ENCODE data around the gene BEGAIN. TPM values are rescaled to one million over a fixed set of nuclear protein-coding genes. Genes with fewer than 3 reads are reported as not detected.

The BEGAIN gene
- polyA plus RNA-seq, 4 donors = 1.3 to 13.5 (median 5.1) TPM

DNA sequence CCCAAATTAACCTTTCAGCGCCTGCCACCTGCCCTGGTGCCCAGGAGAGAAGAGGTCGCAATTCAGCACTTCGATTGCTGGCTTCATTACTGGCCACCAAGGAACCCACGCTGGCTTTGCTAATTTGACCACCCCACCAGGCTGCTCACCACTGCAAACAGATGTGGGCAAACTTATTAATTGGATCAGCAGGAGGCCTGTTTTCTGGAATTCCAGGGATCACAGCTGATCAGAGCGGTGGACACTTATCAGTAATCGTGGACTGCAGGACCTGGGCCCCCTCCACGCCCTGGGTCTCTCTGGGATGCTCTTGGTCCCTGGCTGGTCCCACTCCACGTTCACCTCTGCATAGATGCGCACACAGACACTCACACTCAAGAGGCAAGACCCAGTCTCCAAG is 27.8 kb downstream of the BEGAIN start:
- WGBS, 3 donors = 74 to 84% (median 82%) methylated on average over 9 of the region's 9 CpGs
- H3K9me3 ChIP-seq (ENCODE audit: control insufficient read depth in 2 of 2, insufficient read depth in 1 of 2, low read depth in 1 of 2, low read length in 1 of 2) = no peaks in the 10 kb centered on the region
- no peak for DNase-seq
- H3K4me1 ChIP-seq (ENCODE audit: control insufficient read depth in 3 of 3, insufficient read depth in 2 of 3, low read depth in 1 of 3, low read length in 2 of 3) = peaks cover 0 to 3% (median 0%) of the 10 kb centered on the region in 3 donors
- FAIRE-seq = no peak
- H3K4me3 ChIP-seq (ENCODE audit: low read depth in 1 of 3, low read length in 3 of 3) = no peak overlapping the region
- no peak overlapping the region for H3K27ac ChIP-seq (ENCODE audit: low read depth in 1 of 3, low read length in 2 of 3)
- H3K27me3 ChIP-seq (ENCODE audit: control insufficient read depth in 3 of 3, insufficient read depth in 3 of 3, low read length in 3 of 3) = peaks cover 0 to 20% (median 0%) of the 10 kb centered on the region in 3 donors
- H3K36me3 ChIP-seq (ENCODE audit: control insufficient read depth in 3 of 3, insufficient read depth in 2 of 3, low read depth in 1 of 3, low read length in 3 of 3) = no peaks in the 10 kb centered on the region

DNA sequence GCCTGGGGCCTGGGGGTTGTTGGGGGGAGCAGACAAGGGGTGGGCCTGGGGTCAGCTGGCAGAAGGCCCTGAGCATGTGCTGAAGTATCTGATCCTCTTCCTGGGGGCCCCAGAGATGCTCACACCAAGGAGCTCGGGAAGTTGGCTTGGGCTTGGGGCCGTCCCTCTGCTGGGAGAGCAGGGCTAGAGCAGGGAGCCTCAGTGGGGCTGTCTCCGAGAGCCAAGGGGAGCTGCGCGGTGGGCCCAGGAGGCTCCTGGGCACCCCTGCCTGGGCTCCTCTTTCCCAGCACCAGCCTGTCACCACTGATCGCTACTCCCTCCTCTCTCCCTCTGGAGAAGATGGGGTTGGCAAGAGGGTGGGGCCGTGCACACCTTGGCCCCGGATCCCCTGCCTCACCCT is 28.3 kb downstream of the BEGAIN start:
- FAIRE-seq = no peak
- Histone ChIP-seq H3K27me3 (ENCODE audit: control insufficient read depth in 3 of 3, insufficient read depth in 3 of 3, low read length in 3 of 3) (peaks cover 0 to 17% (median 0%) of the 10 kb centered on the region in 3 donors), H3K4me1 (ENCODE audit: control insufficient read depth in 3 of 3, insufficient read depth in 2 of 3, low read depth in 1 of 3, low read length in 2 of 3) (peaks cover 0 to 7% (median 0%) of the 10 kb centered on the region in 3 donors), H3K27ac (ENCODE audit: low read depth in 1 of 3, low read length in 2 of 3) (no peak overlapping the region), H3K9me3 (ENCODE audit: control insufficient read depth in 2 of 2, insufficient read depth in 1 of 2, low read depth in 1 of 2, low read length in 1 of 2) (no peaks in the 10 kb centered on the region), H3K36me3 (ENCODE audit: control insufficient read depth in 3 of 3, insufficient read depth in 2 of 3, low read depth in 1 of 3, low read length in 3 of 3) (no peaks in the 10 kb centered on the region), H3K4me3 (ENCODE audit: low read depth in 1 of 3, low read length in 3 of 3) (no peak overlapping the region)
- WGBS, 3 donors = 80 to 81% (median 80%) methylated on average over 6 to 8 of the region's 8 CpGs
- DNase-seq = no peak

DNA sequence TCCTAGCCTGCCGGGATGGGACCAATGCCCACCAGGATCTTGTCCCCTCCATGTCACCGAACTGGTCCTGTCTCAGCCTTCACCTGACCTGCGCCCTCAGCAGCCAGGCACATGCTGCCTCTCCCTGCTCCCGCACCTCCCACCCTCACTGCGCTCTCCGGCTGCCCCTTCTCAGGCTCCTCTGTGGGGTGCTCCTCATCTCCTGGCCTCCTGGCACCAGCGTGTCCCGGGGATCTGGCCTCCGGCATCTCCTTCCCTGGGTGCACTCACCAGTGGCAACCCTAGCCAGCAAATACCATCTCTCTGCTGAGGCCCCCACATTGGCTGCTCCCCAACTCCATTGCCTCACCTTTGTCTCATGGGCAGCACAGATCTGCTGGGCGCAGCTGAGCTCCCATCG is 29.0 kb downstream of the BEGAIN start:
- peaks cover 0 to 13% (median 0%) of the 10 kb centered on the region in 3 donors for H3K27me3 ChIP-seq (ENCODE audit: control insufficient read depth in 3 of 3, insufficient read depth in 3 of 3, low read length in 3 of 3)
- no peak overlapping the region for H3K4me3 ChIP-seq (ENCODE audit: low read depth in 1 of 3, low read length in 3 of 3)
- no peaks in the 10 kb centered on the region for H3K9me3 ChIP-seq (ENCODE audit: control insufficient read depth in 2 of 2, insufficient read depth in 1 of 2, low read depth in 1 of 2, low read length in 1 of 2)
- no peaks in the 10 kb centered on the region for H3K36me3 ChIP-seq (ENCODE audit: control insufficient read depth in 3 of 3, insufficient read depth in 2 of 3, low read depth in 1 of 3, low read length in 3 of 3)
- FAIRE-seq (no peak), DNase-seq (no peak)
- H3K4me1 ChIP-seq (ENCODE audit: control insufficient read depth in 3 of 3, insufficient read depth in 2 of 3, low read depth in 1 of 3, low read length in 2 of 3) = peaks cover 0 to 7% (median 0%) of the 10 kb centered on the region in 3 donors
- H3K27ac ChIP-seq (ENCODE audit: low read depth in 1 of 3, low read length in 2 of 3) = no peak overlapping the region
- WGBS, 3 donors = 77 to 93% (median 80%) methylated on average over 11 of the region's 11 CpGs

DNA sequence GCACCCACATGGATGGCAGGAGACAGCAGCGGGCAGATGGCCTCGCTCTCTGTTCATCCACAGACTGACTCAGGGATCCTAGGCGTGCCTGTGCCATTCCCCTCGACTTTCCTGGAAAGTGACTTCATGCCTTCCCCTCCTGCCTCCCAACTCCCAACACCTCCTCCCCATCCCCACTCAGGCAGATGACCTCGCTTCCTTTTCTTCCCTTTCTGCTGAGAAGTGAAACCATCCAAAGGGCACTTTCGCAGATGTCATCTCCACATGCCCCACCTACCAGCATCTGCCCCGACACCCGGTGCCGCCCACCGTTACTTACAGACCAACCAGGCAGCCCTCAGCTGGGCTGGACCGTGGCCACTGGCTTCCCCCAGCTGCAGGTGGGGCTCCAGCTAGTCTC is 29.6 kb downstream of the BEGAIN start:
- H3K27me3 ChIP-seq (ENCODE audit: control insufficient read depth in 3 of 3, insufficient read depth in 3 of 3, low read length in 3 of 3) = peaks cover 0 to 13% (median 0%) of the 10 kb centered on the region in 3 donors
- H3K9me3 ChIP-seq (ENCODE audit: control insufficient read depth in 2 of 2, insufficient read depth in 1 of 2, low read depth in 1 of 2, low read length in 1 of 2) = no peaks in the 10 kb centered on the region
- H3K36me3 ChIP-seq (ENCODE audit: control insufficient read depth in 3 of 3, insufficient read depth in 2 of 3, low read depth in 1 of 3, low read length in 3 of 3) = no peaks in the 10 kb centered on the region
- H3K4me1 ChIP-seq (ENCODE audit: control insufficient read depth in 3 of 3, insufficient read depth in 2 of 3, low read depth in 1 of 3, low read length in 2 of 3) = peaks cover 0 to 7% (median 0%) of the 10 kb centered on the region in 3 donors
- FAIRE-seq (no peak), DNase-seq (no peak)
- no peak overlapping the region for H3K27ac ChIP-seq (ENCODE audit: low read depth in 1 of 3, low read length in 2 of 3)
- WGBS, 3 donors = 32 to 41% (median 38%) methylated on average over 11 of the region's 11 CpGs
- no peak overlapping the region for H3K4me3 ChIP-seq (ENCODE audit: low read depth in 1 of 3, low read length in 3 of 3)

DNA sequence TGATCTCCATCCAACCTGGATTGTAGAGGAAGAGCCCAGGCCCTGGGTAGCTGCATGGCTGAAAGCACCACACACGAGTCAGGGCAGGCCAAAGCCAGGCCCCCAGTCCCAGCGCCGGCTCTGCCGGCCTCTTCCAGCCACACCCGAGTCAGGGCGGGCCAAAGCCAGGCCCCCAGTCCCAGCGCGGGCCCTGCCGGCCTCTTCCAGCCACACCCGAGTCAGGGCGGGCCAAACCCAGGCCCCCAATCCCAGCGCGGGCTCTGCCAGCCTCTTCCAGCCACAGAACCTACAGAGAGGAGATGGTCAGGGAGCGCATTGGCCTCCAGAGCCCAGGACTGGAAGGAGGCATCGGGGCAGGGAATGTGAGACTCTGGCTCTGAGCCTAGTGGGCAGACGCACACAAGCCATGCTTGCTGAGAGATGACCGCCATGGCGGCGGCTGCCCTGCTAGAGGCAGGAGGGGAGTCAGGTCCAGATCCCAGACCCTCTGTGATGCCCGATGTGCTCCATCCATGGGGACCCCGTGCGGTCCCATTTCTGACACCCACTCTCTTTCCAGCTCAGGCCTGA is 30.2 kb downstream of the BEGAIN start:
- WGBS, 3 donors = 50 to 69% (median 64%) methylated on average over 15 to 22 of the region's 22 CpGs
- Histone ChIP-seq H3K4me1 (ENCODE audit: control insufficient read depth in 3 of 3, insufficient read depth in 2 of 3, low read depth in 1 of 3, low read length in 2 of 3) (peaks cover 0 to 7% (median 0%) of the 10 kb centered on the region in 3 donors), H3K9me3 (ENCODE audit: control insufficient read depth in 2 of 2, insufficient read depth in 1 of 2, low read depth in 1 of 2, low read length in 1 of 2) (no peaks in the 10 kb centered on the region), H3K27me3 (ENCODE audit: control insufficient read depth in 3 of 3, insufficient read depth in 3 of 3, low read length in 3 of 3) (peaks cover 0 to 13% (median 0%) of the 10 kb centered on the region in 3 donors), H3K36me3 (ENCODE audit: control insufficient read depth in 3 of 3, insufficient read depth in 2 of 3, low read depth in 1 of 3, low read length in 3 of 3) (no peaks in the 10 kb centered on the region), H3K27ac (ENCODE audit: low read depth in 1 of 3, low read length in 2 of 3) (no peak overlapping the region), H3K4me3 (ENCODE audit: low read depth in 1 of 3, low read length in 3 of 3) (no peak overlapping the region)
- DNase-seq (no peak), FAIRE-seq (no peak)

DNA sequence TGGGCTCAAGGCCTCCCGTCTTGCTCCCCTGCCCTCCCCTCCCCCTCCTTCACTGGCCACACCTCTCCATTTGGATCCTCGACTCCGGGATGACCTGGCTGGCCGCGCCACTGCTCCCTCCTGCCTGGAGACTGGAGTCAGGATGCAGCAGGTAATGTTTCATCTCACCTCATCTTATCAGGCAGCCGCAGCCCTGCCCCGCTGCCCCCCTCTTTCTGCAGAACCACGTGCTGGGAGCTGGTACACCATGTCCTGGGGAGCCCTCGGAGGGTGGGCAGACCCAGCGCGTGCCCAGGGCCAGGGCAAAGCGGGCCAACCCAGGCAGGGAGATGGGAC is 31.1 kb downstream of the BEGAIN start:
- 38 to 78% (median 67%) methylated on average over 11 to 12 of the region's 12 CpGs for WGBS, 3 donors
- no peak overlapping the region for H3K27ac ChIP-seq (ENCODE audit: low read depth in 1 of 3, low read length in 2 of 3)
- peaks cover 0 to 13% (median 0%) of the 10 kb centered on the region in 3 donors for H3K27me3 ChIP-seq (ENCODE audit: control insufficient read depth in 3 of 3, insufficient read depth in 3 of 3, low read length in 3 of 3)
- DNase-seq = no peak
- no peaks in the 10 kb centered on the region for H3K9me3 ChIP-seq (ENCODE audit: control insufficient read depth in 2 of 2, insufficient read depth in 1 of 2, low read depth in 1 of 2, low read length in 1 of 2)
- H3K36me3 ChIP-seq (ENCODE audit: control insufficient read depth in 3 of 3, insufficient read depth in 2 of 3, low read depth in 1 of 3, low read length in 3 of 3) = no peaks in the 10 kb centered on the region
- no peak for FAIRE-seq
- no peak overlapping the region for H3K4me3 ChIP-seq (ENCODE audit: low read depth in 1 of 3, low read length in 3 of 3)
- peaks cover 0 to 7% (median 0%) of the 10 kb centered on the region in 3 donors for H3K4me1 ChIP-seq (ENCODE audit: control insufficient read depth in 3 of 3, insufficient read depth in 2 of 3, low read depth in 1 of 3, low read length in 2 of 3)

DNA sequence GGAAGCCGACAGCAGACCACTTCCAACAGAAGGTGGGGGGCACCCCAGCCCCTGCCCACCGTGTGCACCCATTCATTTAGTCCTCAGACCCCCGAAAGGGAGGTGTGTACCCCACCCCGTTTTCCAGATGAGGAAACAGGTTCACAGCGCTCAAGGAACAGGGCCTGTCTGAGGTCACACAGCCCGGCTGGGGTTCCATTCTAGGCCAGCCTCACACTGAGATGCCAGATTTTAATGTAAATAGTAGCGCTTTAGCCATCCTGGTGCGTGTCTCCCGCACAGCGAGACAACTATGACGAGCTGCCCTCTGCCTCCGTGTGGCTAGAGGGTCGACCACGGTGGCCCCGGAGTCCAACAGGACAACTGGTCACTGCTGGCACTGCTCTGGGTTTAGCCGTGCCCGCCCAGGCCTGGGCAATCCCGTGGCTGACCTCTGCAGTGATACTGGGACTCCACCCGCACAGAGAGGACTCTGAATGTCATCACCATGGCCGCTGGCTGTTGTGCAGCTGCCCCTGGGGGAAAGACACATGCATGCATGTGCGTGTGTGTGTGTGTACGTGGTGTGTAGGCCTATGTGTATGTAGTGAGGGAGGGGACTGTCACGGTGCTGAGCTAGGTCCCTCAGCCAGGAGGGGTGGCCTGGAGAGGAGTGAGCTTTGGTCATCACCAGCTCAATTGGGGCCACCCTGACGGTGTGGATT is 31.6 kb downstream of the BEGAIN start:
- H3K4me1 ChIP-seq (ENCODE audit: control insufficient read depth in 3 of 3, insufficient read depth in 2 of 3, low read depth in 1 of 3, low read length in 2 of 3) = peaks cover 0 to 7% (median 0%) of the 10 kb centered on the region in 3 donors
- FAIRE-seq (no peak), DNase-seq (no peak)
- 74 to 81% (median 75%) methylated on average over 24 of the region's 24 CpGs for WGBS, 3 donors
- H3K27ac ChIP-seq (ENCODE audit: low read depth in 1 of 3, low read length in 2 of 3) = no peak overlapping the region
- no peaks in the 10 kb centered on the region for H3K36me3 ChIP-seq (ENCODE audit: control insufficient read depth in 3 of 3, insufficient read depth in 2 of 3, low read depth in 1 of 3, low read length in 3 of 3)
- H3K4me3 ChIP-seq (ENCODE audit: low read depth in 1 of 3, low read length in 3 of 3) = no peak overlapping the region
- no peaks in the 10 kb centered on the region for H3K9me3 ChIP-seq (ENCODE audit: control insufficient read depth in 2 of 2, insufficient read depth in 1 of 2, low read depth in 1 of 2, low read length in 1 of 2)
- peaks cover 0 to 13% (median 0%) of the 10 kb centered on the region in 3 donors for H3K27me3 ChIP-seq (ENCODE audit: control insufficient read depth in 3 of 3, insufficient read depth in 3 of 3, low read length in 3 of 3)

DNA sequence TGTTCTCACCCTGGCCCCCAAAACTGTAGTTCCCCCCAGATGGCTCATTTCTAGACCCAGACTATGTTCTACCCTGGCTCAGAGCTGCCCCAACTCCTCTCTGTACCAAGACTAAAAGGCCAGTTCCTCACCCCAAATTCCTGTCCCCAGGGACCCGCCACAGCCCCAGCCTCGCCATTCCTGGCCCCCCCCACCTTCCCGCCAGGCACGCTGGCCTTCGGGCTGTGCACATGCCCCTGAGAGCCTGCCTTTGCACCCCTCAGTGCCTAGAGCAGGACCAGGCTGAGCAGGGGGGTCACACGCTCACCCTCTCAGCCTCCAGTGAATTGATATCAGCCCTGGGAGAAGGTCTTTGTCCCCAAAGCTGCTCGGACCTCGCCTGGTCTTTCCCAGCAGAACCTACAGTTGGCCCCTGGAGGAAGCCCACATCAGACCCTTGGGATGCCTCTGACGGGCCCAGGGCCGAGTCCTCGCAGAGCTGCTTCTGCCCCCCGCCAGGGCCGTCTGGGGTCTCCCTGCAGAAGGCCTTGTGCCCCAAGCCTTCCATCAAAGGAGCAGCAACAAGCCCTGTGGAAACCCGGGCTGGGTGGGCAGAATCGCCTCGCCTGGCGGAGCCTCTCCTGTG is 32.4 kb downstream of the BEGAIN start:
- H3K4me1 ChIP-seq (ENCODE audit: control insufficient read depth in 3 of 3, insufficient read depth in 2 of 3, low read depth in 1 of 3, low read length in 2 of 3) = peaks cover 0 to 7% (median 0%) of the 10 kb centered on the region in 3 donors
- no peak overlapping the region for H3K4me3 ChIP-seq (ENCODE audit: low read depth in 1 of 3, low read length in 3 of 3)
- H3K36me3 ChIP-seq (ENCODE audit: control insufficient read depth in 3 of 3, insufficient read depth in 2 of 3, low read depth in 1 of 3, low read length in 3 of 3) = no peaks in the 10 kb centered on the region
- no peaks in the 10 kb centered on the region for H3K9me3 ChIP-seq (ENCODE audit: control insufficient read depth in 2 of 2, insufficient read depth in 1 of 2, low read depth in 1 of 2, low read length in 1 of 2)
- WGBS, 3 donors = 82 to 88% (median 86%) methylated on average over 17 of the region's 17 CpGs
- peaks cover 0 to 13% (median 0%) of the 10 kb centered on the region in 3 donors for H3K27me3 ChIP-seq (ENCODE audit: control insufficient read depth in 3 of 3, insufficient read depth in 3 of 3, low read length in 3 of 3)
- DNase-seq = no peak
- no peak overlapping the region for H3K27ac ChIP-seq (ENCODE audit: low read depth in 1 of 3, low read length in 2 of 3)
- FAIRE-seq = no peak

All from small intestine (tissue), 7 donors.